ENCODE data around the gene ZNF581.

Gene ZNF581

GRCh38 chr19:55669418-55670279, 26.2 kb downstream of the ZNF581 start:
- no peak for DNase-seq

DNA sequence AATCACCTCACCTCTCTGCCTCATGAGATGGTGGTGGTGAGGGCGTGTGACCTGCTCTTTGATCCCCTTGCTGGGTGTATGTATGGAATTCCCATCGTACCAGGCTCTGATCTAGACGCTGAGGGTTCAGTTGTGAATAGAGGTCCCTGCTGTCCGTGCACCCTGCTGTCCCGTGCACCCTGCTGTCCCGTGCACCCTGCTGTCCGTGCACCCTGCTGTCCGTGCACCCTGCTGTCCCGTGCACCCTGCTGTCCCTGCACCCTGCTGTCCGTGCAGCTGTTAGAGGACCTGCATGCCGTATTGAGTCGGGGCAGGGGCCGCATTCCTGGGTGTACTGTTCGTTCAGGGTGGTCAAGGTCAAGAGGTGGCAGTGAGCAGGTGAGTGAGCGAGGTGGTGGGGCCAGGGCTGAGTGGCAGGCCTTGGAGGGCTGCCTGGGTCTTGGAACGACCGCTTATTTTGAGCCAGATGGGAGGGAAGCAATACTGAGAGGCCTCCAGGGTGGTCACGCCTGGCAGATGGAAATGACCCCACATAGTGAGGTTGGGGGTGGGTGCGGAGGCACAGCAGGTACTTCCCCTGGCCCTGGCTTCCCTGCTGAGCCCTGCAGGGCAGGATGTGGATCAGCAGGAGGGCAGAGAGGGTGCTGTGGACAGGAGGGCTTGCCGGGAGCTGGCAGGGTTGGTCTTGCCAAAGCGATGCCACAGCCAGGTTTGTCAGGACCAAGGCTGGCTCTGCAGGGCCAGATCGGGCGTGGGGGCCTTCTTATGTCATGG, 27.0 kb downstream of the ZNF581 start:
- DNase-seq, result no peak

DNA sequence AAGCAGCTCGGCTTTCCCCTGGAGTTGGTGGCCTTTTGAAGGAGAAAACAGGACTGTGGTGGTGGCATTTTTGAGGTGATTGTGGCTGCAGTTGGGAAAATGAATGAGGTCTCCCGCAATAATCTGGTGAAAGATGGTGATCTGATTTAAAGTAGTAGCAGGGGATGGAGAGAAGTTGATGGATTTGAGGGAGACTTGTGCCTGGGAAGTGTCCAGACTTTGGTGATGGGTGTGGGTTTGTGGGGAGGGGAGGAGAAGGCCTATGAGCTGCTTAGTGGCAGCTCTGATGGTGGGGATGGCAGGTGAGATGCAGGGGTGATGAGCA, 27.6 kb downstream of the ZNF581 start:
- no peak for DNase-seq

DNA sequence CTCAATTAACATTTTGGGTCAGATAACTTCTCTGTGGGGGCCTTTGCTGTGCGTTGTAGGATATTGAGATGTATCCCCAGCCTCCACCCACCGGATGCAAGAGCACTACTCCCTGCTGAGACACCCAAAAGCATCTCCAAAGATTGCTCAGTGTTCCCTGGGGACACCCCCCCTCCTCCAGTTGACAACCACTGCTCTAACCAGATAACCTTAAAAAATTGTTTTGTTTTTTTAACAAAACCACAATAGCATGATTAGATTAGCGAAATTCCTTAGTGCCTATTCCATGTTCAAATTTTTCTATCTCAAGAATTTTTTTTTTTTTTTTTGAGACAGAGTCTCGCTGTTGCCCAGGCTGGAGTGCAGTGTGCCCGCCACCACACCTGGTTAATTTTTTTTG, 29.0 kb downstream of the ZNF581 start:
- no peak for DNase-seq

GRCh38 chr19:55673465-55673864, 30.0 kb downstream of the ZNF581 start:
- no peak for DNase-seq

- no peak for DNase-seq
Observed at GRCh38 chr19:55673889-55674288, 30.4 kb downstream of the ZNF581 start.

- no peak for DNase-seq
Observed at GRCh38 chr19:55674459-55674840, 31.0 kb downstream of the ZNF581 start.

- peak; percentile 99 for DNase-seq
Observed at GRCh38 chr19:55674841-55675660, 31.6 kb downstream of the ZNF581 start, which contains the start of gene EPN1. Gene EPN1, plus strand, starts transcription at chr19:55675226. Its CDS starts 3,402 bp downstream, at chr19:55678628.

GRCh38 chr19:55675661-55676354, 32.4 kb downstream of the ZNF581 start:
- no peak for DNase-seq

DNA sequence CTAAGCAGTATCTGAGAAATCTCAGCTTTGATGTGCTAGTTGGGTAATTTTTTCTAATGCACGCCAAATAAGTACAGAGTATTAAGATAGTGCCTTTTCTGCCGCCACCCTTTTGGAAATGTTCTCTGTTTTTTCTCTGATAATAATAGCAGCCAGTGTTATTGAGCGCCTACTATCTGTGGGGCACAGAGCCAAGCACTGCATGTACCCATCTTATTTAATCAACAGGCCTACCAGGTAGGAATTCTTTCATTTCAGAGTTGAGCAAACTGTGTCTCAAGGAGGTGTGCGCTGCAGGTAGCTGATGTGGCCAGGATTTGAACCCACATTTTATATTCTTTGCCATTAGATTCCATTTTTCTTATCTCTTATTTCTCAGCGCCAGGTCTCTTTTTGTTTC, 32.9 kb downstream of the ZNF581 start:
- DNase-seq, result no peak

DNA sequence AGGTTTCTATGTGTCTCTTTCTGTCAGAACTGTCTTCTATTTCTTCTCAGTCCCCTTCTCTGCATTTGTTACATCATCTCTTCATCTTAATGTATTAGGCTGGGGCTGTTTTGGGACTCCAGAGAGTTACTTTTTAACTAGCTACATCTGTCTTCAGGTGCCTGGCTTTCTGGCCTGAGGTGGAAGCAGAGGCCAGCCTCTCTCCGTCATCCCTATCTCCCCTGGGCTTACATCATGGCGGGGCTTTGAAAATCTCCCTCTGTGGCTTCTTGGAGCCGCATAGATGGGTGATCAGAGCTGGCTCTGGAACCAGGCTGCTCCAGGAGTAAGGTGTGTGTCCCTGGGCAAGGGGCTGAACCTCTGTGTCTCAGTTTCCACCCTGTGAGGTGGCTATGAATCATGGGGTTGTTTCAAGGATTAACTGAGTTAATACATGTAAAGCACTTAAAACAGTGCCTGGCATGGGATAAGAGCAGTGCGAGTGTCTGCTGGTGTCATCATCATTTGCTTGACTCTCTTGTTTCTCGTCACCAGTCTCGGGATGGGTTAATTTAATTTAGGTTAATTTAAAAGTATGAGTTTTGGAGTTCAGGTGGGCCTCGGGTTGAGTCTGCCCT, 33.5 kb downstream of the ZNF581 start:
- DNase-seq, result no peak

DNA sequence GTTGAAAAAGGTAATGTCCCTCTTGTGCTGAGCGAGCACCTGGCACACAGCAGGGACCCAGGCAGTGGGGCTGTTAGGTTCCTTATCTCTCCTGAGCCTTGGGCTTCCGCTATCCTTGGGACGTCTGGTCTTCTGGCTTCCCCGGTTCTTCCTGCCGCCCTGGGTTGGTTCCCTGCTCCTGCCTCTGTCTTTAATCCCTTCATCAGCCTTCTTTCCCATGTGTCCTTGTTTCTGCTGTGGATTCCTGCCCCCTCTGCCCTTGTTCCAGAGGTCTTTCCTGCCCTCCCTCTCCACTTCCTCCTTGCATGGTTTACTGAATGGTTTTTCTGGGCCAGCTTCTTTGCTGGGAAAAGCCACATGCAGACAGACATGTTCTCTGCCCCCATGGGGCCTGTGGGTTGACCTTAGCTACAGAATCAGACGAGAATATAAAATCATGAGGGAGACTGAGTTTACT, 34.2 kb downstream of the ZNF581 start:
- no peak for DNase-seq

DNA sequence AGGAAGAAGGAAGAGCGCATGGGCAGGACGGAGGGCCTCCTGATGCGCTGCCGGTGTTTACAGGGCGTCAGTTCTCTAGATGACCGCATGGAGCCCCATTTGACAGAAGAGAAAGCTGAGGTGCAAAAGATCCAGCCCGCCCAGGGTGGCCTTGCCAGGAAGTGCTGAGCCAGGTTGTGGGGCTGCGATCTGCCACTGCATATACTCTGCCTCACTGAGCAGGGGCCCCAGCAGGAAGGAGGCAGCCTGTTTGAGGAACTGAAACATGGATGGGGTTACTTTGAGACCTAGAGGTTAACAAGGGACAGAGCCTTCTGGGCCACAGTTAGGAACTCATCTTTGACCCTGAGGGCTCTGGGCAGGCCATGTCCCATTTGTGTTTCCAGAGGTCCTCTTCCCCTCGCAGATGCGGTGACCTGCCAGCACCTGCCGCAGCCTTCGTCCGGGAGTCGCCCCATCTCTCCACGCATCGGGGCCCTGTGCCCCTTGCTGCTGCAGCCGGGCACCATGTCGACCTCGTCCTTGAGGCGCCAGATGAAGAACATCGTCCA, 34.7 kb downstream of the ZNF581 start:
- DNase-seq, result no peak

DNA sequence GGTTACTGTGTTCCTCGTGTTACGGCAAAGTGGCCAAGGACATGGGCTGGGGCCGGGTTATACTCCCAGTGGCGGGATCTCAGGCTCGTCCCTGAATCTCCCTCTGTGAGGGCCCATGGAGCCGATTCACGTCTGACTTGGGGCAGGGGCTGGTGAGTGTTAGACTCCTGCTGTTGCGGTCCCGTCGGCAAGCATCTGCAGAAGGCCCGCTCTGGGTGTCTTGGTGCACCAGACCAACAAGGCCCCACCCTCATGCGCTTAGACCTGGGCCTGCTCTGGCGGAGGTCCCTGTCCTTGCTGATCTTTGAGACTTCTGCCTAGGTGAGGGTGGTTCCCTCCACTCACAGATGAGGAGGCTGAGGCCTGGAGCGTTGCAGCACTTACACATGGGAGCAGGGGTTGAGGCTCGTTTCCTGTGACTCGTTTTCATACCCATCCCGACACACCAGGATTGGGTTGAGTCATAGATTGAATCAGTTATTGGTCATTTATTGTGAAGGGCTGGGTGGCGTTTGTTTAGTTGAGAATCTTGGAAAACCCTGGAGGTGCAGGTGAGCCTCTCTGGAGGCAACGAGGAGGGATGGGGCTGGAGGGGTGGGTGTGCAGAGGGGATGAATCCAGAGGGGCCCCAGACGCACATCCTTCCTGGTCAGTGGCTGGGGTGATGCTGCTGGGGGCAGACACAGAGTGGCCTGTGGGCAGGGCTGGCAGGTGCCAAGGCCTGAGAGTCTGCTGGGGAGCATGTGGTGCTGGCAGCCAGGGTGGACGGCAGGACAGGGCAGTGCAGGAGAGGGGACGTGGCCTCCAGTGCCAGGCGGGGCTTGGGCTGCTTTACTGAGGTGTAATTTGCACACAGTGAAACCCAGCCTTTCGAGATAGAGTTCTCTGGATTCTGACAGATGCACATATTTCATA, 36.2 kb downstream of the ZNF581 start:
- DNase-seq, result no peak

- no peak for DNase-seq
Observed at GRCh38 chr19:55680339-55681130, 37.1 kb downstream of the ZNF581 start.

GRCh38 chr19:55681131-55682092, 38.0 kb downstream of the ZNF581 start:
- no peak for DNase-seq

DNA sequence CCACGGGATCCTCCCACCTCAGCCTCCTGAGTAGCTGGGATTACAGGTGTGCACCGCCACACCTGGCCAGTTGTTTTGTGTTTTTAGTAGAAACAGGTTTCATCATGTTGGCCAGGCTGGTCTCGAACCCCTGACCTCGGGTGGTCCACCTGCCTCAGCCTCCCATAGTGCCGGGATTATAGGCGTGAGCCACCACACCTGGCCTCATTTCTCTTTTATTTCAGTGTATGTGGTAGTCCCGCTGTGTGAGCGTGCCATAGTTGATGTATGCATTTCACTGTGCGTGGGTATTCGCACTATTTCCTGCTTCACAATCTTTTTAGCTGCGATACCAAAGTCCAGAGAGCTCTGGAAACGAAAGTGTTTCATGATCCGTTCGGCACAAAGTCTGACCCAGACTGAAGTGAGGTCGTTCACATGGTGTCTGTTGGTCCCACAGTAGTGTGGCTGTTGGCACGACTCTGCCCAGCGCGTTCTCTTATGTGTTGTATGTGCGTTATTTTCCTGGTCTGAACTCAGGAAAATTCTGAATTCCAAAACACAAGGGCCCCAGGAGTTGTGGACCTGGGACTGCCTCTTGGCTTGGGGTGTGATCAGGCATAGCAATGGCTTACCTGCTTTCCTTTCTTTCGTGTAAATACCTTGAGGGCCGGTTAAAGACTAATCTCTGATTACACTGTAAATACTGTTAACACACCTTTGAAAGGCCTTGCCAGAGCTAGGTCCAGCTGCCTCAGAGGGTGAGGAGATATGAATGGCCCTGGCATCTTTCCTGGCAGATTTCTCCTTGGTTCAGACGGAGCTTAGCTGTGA, 40.2 kb downstream of the ZNF581 start:
- no peak for DNase-seq

Measured in NCI-H1105 (cell line).